Measurements from ENCODE around the gene CEP112. TPM values are rescaled to one million over a fixed set of nuclear protein-coding genes. Genes with fewer than 3 reads are reported as not detected.

CEP112 gene
- total RNA-seq, 1 experiment from 2014 or later, result 9.5 TPM

- Histone ChIP-seq H3K27me3 (ENCODE audit: control insufficient read depth, insufficient read depth, low read length) (no peaks in the 10 kb centered on the region), H3K36me3 (ENCODE audit: control insufficient read depth, insufficient read depth, low read length) (no peaks in the 10 kb centered on the region), H3K9me3 (ENCODE audit: control insufficient read depth, insufficient read depth, low read depth, low read length) (no peaks in the 10 kb centered on the region), H3K4me1 (ENCODE audit: control insufficient read depth, insufficient read depth, low read length) (no peaks in the 10 kb centered on the region), H3K27ac (ENCODE audit: low read length) (no peak overlapping the region), H3K4me3 (ENCODE audit: low read depth in 2 of 2, low read length in 2 of 2) (no peak overlapping the region)
- in situ Hi-C loops (cut with HindIII; ENCODE audit: low pct_unique_long_range_greater_than_20kb, low sequenced_read_pairs) (no loop called here), intact Hi-C loops (cut with micrococcal nuclease; ENCODE audit: unreplicated experiment) (no loop called here)
- BruUV-seq (replicated peaks), result no TSS peak
- DNase-seq (ENCODE audit: low read depth, low spot score) (no peak), ATAC-seq (no peak)
- ChIA-PET CTCF (no interaction called here), POLR2A (no interaction called here)
- TF ChIP-seq, protein P1, sequence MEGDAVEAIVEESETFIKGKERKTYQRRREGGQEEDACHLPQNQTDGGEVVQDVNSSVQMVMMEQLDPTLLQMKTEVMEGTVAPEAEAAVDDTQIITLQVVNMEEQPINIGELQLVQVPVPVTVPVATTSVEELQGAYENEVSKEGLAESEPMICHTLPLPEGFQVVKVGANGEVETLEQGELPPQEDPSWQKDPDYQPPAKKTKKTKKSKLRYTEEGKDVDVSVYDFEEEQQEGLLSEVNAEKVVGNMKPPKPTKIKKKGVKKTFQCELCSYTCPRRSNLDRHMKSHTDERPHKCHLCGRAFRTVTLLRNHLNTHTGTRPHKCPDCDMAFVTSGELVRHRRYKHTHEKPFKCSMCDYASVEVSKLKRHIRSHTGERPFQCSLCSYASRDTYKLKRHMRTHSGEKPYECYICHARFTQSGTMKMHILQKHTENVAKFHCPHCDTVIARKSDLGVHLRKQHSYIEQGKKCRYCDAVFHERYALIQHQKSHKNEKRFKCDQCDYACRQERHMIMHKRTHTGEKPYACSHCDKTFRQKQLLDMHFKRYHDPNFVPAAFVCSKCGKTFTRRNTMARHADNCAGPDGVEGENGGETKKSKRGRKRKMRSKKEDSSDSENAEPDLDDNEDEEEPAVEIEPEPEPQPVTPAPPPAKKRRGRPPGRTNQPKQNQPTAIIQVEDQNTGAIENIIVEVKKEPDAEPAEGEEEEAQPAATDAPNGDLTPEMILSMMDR (IDR thresholded peaks at IDR 0.05), result no peak
- TF ChIP-seq TCF7L2 (IDR thresholded peaks at IDR 0.05; ENCODE audit: low read depth, low read length) (no peak), SIN3A (IDR thresholded peaks at IDR 0.05; ENCODE audit: borderline replicate concordance, insufficient read depth, low read depth, low read length) (no peak), POLR2AphosphoS5 (IDR thresholded peaks at IDR 0.05; ENCODE audit: low read depth, low read length) (no peak), REST (IDR thresholded peaks at IDR 0.05; ENCODE audit: insufficient read depth in 1 of 2, low read depth in 2 of 2, low read length in 1 of 2) (no peak)
These were observed 42.7 kb upstream of the CEP112 start for GRCh38 chr17:66234611-66235010.

- intact Hi-C loops (cut with micrococcal nuclease; ENCODE audit: unreplicated experiment), result no loop called here
- CTCF ChIA-PET, result no interaction called here
- in situ Hi-C loops (cut with HindIII; ENCODE audit: low pct_unique_long_range_greater_than_20kb, low sequenced_read_pairs), result no loop called here
- H3K4me1 ChIP-seq (ENCODE audit: control insufficient read depth, insufficient read depth, low read length), result no peaks in the 10 kb centered on the region
- POLR2A ChIA-PET, result no interaction called here
- H3K27me3 ChIP-seq (ENCODE audit: control insufficient read depth, insufficient read depth, low read length), result no peaks in the 10 kb centered on the region
- no peak overlapping the region for H3K27ac ChIP-seq (ENCODE audit: low read length)
- no peak for ATAC-seq
- no peaks in the 10 kb centered on the region for H3K9me3 ChIP-seq (ENCODE audit: control insufficient read depth, insufficient read depth, low read depth, low read length)
- H3K36me3 ChIP-seq (ENCODE audit: control insufficient read depth, insufficient read depth, low read length), result no peaks in the 10 kb centered on the region
- TF ChIP-seq POLR2AphosphoS5 (IDR thresholded peaks at IDR 0.05; ENCODE audit: low read depth, low read length), result no peak
- TF ChIP-seq REST (IDR thresholded peaks at IDR 0.05; ENCODE audit: insufficient read depth in 1 of 2, low read depth in 2 of 2, low read length in 1 of 2), result no peak
- TF ChIP-seq, protein P1 (IDR thresholded peaks at IDR 0.05), result no peak
- TF ChIP-seq TCF7L2 (IDR thresholded peaks at IDR 0.05; ENCODE audit: low read depth, low read length), result no peak
- no peak for TF ChIP-seq SIN3A (IDR thresholded peaks at IDR 0.05; ENCODE audit: borderline replicate concordance, insufficient read depth, low read depth, low read length)
- DNase-seq (ENCODE audit: low read depth, low spot score), result no peak
- H3K4me3 ChIP-seq (ENCODE audit: low read depth in 2 of 2, low read length in 2 of 2), result no peak overlapping the region
- no TSS peak for BruUV-seq (replicated peaks)
These were observed 41.3 kb upstream of the CEP112 start for GRCh38 chr17:66233023-66233753.
